ENCODE data around the gene ACACA.
"Not testable (repeated sequence)": the region's sequence is repeated elsewhere in the genome, so short reads cannot be mapped to it uniquely, and the experiment has no call there.

The ACACA gene

DNA sequence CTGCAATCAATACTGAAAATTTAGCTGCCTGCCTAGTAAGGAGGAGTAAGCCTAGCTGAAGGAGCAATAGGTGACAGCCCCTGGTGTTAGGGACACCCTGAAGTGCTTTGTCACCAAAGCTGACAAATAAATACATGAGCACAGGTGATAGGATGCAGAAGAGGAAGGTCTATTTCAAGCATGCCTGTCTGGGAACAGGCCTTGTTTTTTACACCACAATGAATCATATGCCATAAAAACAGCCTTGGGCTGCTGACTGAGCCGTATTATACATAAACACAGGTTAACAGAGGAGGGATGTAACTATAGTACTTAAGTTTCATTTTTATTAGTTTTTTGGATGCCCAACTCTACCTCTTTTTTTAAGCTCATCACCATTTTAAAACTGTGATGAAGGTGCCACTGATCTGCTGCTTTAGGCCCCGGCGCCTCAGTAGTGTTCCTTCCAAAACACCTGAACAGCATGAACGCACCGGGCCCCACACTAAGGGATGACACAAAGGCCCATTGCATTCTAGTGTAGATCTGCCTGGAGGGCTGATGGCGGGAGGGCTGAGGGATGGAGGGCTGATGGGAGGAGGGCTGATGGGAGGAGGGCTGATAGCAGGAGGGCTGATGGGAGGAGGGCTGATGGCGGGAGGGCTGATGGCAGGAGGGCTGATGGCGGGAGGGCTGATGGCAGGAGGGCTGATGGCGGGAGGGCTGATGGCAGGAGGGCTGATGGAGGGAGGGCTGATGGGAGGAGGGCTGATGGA, 307.5 kb downstream of the ACACA start:
- no peak for DNase-seq (ENCODE audit: low read depth)

DNA sequence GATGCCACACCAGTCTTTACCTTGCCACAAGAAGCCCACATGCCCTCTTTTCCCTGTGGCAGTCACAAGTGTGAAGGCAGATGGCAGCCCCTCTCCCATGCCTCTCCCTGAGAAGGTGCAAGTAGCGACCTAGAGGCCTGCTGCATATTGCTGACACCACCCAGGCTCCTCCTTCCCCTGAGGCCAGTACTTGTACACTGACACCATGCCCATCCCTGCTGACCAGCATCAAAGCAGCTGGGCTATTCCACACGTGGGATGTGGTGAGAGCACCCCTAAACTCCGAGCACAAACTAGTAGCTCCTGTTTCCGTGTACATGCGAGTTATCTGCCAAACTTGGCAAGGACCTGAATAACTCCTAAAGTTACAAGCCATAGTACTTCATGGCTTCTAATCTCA, 308.5 kb downstream of the ACACA start:
- no peak for DNase-seq (ENCODE audit: low read depth)

DNA sequence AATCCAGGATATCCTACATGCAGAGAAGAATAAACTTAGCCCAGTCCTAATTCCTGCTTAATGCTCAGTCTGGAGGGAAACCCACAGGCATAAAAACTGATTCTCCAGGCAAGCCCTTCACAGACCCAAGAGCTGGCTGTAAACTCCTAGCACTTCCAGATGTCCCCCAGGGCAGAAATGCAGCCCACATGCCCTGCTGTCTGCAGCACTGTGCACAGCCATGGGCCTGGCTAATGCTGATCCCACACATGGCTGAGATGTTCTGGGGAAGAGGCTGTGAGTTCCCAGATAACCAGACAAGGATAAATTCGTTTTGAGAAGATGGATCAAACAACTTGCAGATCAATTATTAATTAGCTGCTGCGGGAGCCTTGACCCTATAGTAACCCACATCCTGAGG, 309.5 kb downstream of the ACACA start:
- no peak for DNase-seq (ENCODE audit: low read depth)

DNA sequence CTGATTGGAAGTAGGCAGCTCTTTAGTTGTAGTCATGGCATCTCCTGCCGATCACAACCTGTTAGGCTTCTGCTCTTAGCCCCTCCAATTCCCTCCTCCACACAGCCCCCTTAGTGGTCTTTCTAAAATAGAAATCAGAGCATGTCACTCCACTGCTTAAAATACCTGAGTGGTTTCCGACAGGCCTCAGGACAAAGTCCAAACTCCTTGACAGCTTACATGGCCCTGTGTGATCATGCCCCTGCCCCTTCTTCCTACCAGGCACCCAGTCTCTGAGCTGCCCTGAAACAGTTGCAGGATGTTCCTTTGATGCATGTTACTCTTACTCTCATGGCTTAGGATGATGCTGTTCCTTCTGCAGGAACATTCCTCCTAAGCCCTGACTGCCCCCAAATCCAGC, 310.6 kb downstream of the ACACA start:
- no peak for DNase-seq (ENCODE audit: low read depth)

- no peak for DNase-seq (ENCODE audit: low read depth)
Observed at GRCh38 chr17:37094391-37094790, 312.2 kb downstream of the ACACA start.

GRCh38 chr17:37092701-37093100, 313.9 kb downstream of the ACACA start:
- no peak for DNase-seq (ENCODE audit: low read depth)

DNA sequence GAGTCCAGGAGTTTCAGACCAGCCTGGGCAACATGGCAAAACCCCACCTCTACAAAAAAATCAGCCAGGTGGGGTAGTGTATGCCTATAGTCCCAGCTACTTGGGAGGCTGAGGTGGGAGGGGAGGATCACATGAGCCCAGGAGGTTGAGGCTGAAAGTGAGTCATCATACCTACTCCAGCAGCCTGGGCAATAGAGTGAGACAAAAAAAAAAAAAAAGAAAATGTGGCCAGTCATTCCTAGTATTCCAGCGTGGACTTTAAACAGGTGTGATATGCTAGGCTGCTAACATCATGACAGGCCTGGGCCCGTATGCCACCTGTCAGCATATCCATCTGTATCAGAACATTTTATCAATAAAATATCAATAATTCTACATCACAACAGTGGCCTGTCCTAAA, 314.6 kb downstream of the ACACA start:
- DNase-seq (ENCODE audit: low read depth), result no peak

- no peak for DNase-seq (ENCODE audit: low read depth)
Observed at GRCh38 chr17:37090941-37091340, 315.7 kb downstream of the ACACA start.

- no peak for DNase-seq (ENCODE audit: low read depth)
Observed at GRCh38 chr17:37089956-37090355, 316.7 kb downstream of the ACACA start.

- DNase-seq (ENCODE audit: low read depth), result no peak
Observed at GRCh38 chr17:37088913-37089312, 317.7 kb downstream of the ACACA start.

- no peak for DNase-seq (ENCODE audit: low read depth)
Observed at GRCh38 chr17:37088459-37088858, 318.2 kb downstream of the ACACA start.

DNA sequence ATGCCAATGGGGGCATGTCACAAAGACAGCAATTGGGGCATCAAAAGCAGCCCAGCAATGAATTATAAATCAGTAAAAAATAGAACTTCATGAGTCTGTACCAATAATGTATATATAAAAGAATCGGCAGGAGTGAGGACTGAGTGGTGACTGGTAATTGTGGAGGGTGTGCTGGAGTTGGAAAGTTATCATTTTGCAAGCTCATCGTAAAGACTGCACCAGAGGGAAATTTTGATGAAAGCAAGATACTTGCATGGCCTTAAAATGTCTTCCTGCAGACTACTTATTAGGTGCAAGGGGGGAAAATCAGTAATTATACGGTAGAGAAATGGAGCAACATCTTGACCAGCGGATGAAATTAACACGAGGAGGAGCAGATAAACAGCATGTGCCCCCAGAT, 319.0 kb downstream of the ACACA start:
- no peak for DNase-seq (ENCODE audit: low read depth)

- no peak for DNase-seq (ENCODE audit: low read depth)
Observed at GRCh38 chr17:37086948-37087347, 319.7 kb downstream of the ACACA start.

GRCh38 chr17:37086334-37086733, 320.3 kb downstream of the ACACA start:
- DNase-seq (ENCODE audit: low read depth), result no peak

DNA sequence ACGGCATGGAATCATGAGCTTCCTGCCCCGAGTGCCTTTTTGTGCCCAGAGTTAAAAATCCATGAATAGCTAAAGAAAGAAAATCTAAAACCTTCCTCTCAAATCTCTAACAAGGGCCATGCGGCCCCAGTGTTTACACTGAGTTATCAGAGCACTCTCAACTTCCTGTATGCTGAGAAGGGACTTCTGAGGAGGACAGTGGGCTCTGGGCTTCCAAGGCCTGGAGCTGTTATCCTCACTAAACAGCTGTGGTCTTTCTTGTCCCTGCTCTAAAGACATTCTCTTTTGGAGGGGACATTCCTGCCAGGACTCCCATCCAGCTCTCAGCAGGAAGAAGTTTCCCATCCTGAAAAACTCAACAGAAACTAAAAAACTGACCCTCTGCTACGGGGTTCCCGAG, 322.3 kb downstream of the ACACA start:
- no peak for DNase-seq (ENCODE audit: low read depth)

DNA sequence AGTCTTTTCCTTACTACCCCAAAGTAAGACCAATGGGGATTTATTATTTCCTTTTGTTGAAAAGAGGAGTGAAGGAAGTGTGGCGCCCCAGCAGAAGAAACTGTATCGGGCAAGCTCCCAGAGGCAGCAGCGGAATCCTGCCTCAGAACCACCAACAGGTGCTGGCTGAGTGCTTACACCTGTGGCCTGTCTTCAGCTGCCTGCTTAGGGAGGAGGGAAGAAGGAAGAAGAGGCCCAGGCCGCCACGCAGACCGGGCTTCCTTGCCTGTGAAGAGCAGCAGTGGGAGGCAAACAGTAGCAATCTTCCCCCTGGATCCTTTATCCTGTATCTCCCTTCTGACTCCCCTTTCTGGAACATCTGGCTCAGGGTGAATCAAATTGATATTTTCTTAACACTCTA, 323.2 kb downstream of the ACACA start:
- no peak for DNase-seq (ENCODE audit: low read depth)

DNA sequence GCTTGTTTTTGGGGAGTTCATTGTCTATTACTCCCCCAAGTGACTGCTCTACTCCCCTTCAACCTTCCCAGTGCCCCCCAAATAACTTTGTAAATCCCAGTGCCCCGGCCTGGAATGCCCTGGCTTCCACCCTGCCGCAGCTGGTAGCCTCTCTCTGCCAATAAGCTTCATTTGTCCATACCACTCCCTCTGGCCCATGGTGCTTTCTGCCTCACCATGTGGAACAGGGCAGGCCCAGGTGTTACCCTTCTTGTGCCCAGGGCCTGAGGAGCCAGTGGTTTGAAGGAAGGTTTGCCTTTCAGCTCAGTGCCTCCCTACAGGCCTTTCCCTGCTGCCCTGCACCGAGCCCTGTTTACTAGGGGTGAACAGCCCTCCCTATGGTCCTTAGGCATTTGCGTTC, 323.7 kb downstream of the ACACA start:
- DNase-seq (ENCODE audit: low read depth), result no peak

GRCh38 chr17:37082311-37082860, 324.2 kb downstream of the ACACA start:
- no peak for DNase-seq (ENCODE audit: low read depth)

DNA sequence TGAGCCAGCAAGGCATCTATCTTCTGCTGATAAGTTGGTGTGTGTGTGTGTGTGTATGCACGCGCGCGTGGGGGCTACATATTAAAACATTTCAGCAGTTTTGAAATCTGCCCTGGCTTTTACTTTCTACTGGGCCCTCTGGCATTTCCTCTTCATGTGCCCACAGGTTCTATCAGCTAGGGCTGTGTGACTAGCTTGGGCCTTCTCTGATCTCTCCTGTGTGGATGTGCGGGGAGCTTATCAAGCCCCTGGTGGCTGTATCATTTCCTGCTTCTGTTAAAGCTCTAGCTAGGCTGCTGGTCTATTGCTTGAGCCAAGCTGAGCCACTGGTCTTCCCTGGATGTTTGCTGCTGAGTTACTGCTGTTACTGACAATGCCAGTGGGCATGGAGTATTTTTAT, 325.3 kb downstream of the ACACA start:
- no peak for DNase-seq (ENCODE audit: low read depth)

GRCh38 chr17:37079735-37080134, 326.9 kb downstream of the ACACA start:
- no peak for DNase-seq (ENCODE audit: low read depth)

GRCh38 chr17:37079065-37079708, 327.4 kb downstream of the ACACA start:
- no peak for DNase-seq (ENCODE audit: low read depth)

DNA sequence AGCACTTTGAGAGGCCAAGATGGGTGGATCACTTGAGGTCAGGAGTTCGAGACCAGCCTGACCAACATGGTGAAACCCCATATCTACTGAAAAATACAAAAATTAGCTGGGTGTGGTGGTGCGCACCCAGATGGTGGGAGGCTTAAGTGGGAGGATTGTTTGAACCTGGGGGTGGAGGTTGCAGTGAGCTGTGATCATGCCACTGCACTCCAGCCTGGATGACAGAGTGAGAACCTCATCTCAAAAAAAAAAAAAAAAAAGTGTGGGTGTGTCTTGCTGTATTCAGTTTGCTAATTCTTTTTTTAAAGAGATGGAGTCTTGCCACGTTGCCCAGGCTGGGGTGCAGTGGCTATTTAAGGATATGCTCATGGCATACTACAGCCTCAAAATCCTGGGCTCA, 333.2 kb downstream of the ACACA start:
- DNase-seq (ENCODE audit: low read depth), result not testable (repeated sequence)

DNA sequence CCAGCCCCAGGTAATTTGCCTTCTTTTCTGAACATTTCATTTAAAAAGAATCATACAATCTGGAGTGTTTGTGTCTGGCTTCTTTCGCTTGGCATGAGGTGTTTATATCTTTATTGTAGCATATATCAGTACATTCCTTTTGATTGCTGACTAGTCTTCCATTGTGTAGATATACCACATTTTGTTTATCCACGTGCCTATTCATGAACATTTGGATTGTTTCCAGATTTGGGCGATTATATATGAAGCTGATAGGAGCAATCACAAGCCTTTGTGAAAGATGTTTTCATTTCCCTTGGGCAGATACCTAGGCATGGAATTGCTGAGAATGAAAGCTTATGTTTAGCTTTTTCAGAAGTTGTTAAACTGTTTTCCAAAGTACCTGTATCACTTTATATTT, 337.5 kb downstream of the ACACA start:
- DNase-seq (ENCODE audit: low read depth), result no peak

- no peak for DNase-seq (ENCODE audit: low read depth)
Observed at GRCh38 chr17:37068266-37068665, 338.4 kb downstream of the ACACA start.

All from stromal cell of bone marrow (primary cell).